ENCODE measurements around the gene CNN3. TPM values are rescaled to one million over a fixed set of nuclear protein-coding genes. Genes with fewer than 3 reads are reported as not detected.

Gene CNN3
- total and polyA plus RNA-seq, 2 of the 4 experiments (the other 2 are of a cell fraction), result 249 to 552 TPM

GRCh38 chr1:94961582-94961981 lies 34.7 kb upstream of the CNN3 start:
- DNase-seq (no peak), ATAC-seq (ENCODE audit: low read depth) (no peak)
- no peaks in the 10 kb centered on the region for H4K20me1 ChIP-seq (ENCODE audit: insufficient read depth, low read length)
- H3K56ac ChIP-seq (ENCODE audit: extremely low read depth, insufficient read depth, low read length), result no peak overlapping the region
- no peak overlapping the region for H3K27ac ChIP-seq (ENCODE audit: insufficient read depth, low read length)
- no peak overlapping the region for H3K9ac ChIP-seq (ENCODE audit: low read depth, low read length)
- intact Hi-C loops (cut with micrococcal nuclease) (no loop called here), dilution Hi-C loops (cut with HindIII; ENCODE audit: low sequenced_read_pairs, unreplicated experiment) (no loop called here), in situ Hi-C loops (cut with MboI; ENCODE audit: low sequenced_read_pairs) (no loop called here)
- no peak overlapping the region for H3K18ac ChIP-seq (ENCODE audit: low read depth, low read length)
- H3K27me3 ChIP-seq (ENCODE audit: control insufficient read depth, insufficient read depth, low read length), result no peaks in the 10 kb centered on the region
- H3K79me1 ChIP-seq (ENCODE audit: low read depth in 1 of 2, low read length in 2 of 2), result no peaks in the 10 kb centered on the region
- H3K4ac ChIP-seq (ENCODE audit: low read depth, low read length), result no peak overlapping the region
- no peaks in the 10 kb centered on the region for H3K9me1 ChIP-seq (ENCODE audit: insufficient read depth, low read length)
- no peak overlapping the region for H3K4me3 ChIP-seq (ENCODE audit: insufficient read depth, low read depth, low read length)
- no peak overlapping the region for H2BK5ac ChIP-seq (ENCODE audit: low read depth, low read length, poor library complexity, severe bottlenecking)
- no peaks in the 10 kb centered on the region for H3K36me3 ChIP-seq (ENCODE audit: control insufficient read depth, insufficient read depth, low read length)
- no peak overlapping the region for H4K5ac ChIP-seq (ENCODE audit: low read depth, low read length)
- no peak overlapping the region for H4K8ac ChIP-seq (ENCODE audit: low read depth in 2 of 2, low read length in 2 of 2)
- no peak overlapping the region for H3K23ac ChIP-seq (ENCODE audit: low read depth, low read length)
- H2BK20ac ChIP-seq (ENCODE audit: low read depth, low read length), result no peak overlapping the region
- H3K4me1 ChIP-seq (ENCODE audit: control insufficient read depth, insufficient read depth, low read length), result no peaks in the 10 kb centered on the region
- H3K14ac ChIP-seq (replicated peaks; ENCODE audit: low read depth, low read length), result no peak overlapping the region
- ChIA-PET POLR2A (ENCODE audit: unreplicated experiment) (no interaction called here), CTCF (no interaction called here)
- no peaks in the 10 kb centered on the region for H3K9me3 ChIP-seq (ENCODE audit: control insufficient read depth, insufficient read depth, low read length)
- no peak overlapping the region for H2BK120ac ChIP-seq (ENCODE audit: low read depth, low read length)
- H2BK15ac ChIP-seq (ENCODE audit: low read depth, low read length), result no peak overlapping the region
- H2AK5ac ChIP-seq (ENCODE audit: low read depth, low read length), result no peak overlapping the region
- no TSS peak for BruUV-seq (replicated peaks)
- no peak overlapping the region for H4K91ac ChIP-seq (ENCODE audit: insufficient read depth, low read depth, low read length)
- no peak for TF ChIP-seq CTCF (conservative IDR thresholded peaks at IDR 0.05; ENCODE audit: low read depth, low read length)
- no peak for TF ChIP-seq CEBPB (IDR thresholded peaks at IDR 0.05; ENCODE audit: low read depth, low read length)
- TF ChIP-seq MXI1 (IDR thresholded peaks at IDR 0.05; ENCODE audit: borderline replicate concordance, low read depth, low read length), result no peak
- WGBS, 2 experiments (ENCODE audit: extremely low coverage in 2 of 2, insufficient read length in 1 of 2), result 100% methylated on average over 3 of the region's 7 CpGs; no CpG with 5 or more reads in 1 of the 2 experiments
- no peak overlapping the region for H3K4me2 ChIP-seq (ENCODE audit: low read depth, low read length)
- no peak overlapping the region for H2AK9ac ChIP-seq (replicated peaks; ENCODE audit: low read depth, low read length, poor library complexity)
- no peak overlapping the region for H2AFZ ChIP-seq (replicated peaks; ENCODE audit: low read length, poor library complexity)

Data from IMR-90 (cell line).